Right forelimb (tissue), 1 donor: ENCODE measurements around the gene CTAGE1.
"Not testable (repeated sequence)": the region's sequence is repeated elsewhere in the genome, so short reads cannot be mapped to it uniquely, and the experiment has no call there.

Experiments used
- DNase-seq: peaks from one replicate; pipeline ENCODE4 v3.0.0-alpha.2; 2018

The CTAGE1 gene

GRCh38 chr18:22434973-22435608 lies 17.4 kb upstream of the CTAGE1 start:
- DNase-seq: no peak

GRCh38 chr18:22433956-22434355 lies 16.2 kb upstream of the CTAGE1 start:
- DNase-seq: no peak

DNA sequence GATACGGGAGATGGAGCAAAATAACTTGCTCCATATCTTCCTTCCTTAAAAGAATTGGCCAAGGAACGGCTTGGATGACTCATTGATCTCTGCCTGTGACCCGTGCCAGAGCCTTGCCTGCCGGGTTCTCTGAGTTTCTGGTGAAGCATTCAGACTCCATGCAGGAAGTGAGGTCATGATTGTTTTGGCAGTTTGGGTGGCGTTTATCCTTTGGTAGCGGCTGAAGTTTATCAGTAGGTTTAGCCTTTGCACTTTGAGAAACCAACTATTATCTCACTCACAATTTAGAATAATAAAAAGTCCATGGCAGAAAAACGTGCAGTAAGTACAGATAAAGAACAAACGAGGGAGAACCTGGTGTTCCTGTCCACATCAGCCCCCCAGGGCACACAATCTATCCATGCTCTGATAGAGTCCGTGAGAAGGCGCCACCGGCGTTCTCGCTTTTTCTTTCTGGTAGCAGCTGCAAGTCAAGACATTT lies 15.0 kb upstream of the CTAGE1 start:
- DNase-seq: no peak

- DNase-seq: no peak
These were observed 11.8 kb upstream of the CTAGE1 start for GRCh38 chr18:22429564-22429963.

GRCh38 chr18:22428672-22429071 lies 11.0 kb upstream of the CTAGE1 start:
- DNase-seq: no peak

- DNase-seq: no peak
These were observed 10.3 kb upstream of the CTAGE1 start for GRCh38 chr18:22427822-22428549.

GRCh38 chr18:22424565-22424963 lies 6.8 kb upstream of the CTAGE1 start:
- no peak for DNase-seq

- no peak for DNase-seq
These were observed 6.3 kb upstream of the CTAGE1 start for GRCh38 chr18:22423878-22424564.

DNA sequence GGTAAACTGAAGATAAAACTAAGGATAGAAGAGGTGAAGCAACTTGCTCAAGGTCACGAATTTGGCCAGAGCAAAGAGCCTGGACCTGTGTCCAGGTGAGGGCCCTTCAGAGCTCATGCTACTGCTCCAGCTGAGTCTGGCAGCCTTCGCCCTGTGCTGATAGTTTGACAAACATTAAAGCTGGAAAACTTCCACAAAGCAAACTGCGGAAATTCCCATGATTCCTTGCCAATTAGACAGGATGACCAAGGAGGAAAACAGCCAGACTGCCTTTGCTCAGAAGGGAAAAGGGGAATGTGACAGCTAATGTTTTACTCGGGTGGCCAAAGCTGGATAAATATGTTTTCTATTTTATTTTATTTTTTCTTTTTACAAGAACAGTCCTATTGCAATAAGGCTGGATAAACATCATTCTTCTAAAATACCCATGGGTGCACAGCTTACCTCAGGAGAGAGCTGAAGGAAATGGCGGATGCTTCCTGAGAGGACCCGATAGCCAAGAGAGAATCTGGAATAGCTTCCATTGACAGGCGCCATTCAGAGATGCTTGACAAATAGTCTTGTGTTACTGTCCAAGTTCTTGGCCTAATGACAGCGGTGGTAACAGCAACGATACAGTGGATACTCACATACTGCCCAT lies 5.3 kb upstream of the CTAGE1 start:
- DNase-seq: no peak

- no peak for DNase-seq
These were observed 2.9 kb upstream of the CTAGE1 start for GRCh38 chr18:22420652-22421051.

- DNase-seq: no peak
These were observed 5.4 kb downstream of the CTAGE1 start for GRCh38 chr18:22412176-22412911.

DNA sequence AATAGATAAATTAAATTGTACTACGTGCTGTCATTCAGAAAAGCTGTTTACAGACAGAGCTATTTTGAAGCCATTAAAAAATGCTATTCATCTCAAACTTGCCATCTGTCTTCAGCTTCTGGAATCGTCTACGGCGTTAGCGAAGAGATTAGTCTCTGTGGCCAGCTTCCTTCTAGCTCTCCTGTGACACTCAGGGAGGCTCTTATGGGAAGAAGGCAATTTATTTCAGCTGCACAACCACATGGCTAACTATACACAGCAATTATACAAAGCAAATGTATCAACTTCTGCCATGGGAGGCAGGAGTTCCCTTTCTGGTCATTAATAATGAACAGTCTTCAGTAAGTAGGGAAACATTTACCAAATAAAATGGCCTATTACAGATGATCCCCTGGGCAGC lies 6.3 kb downstream of the CTAGE1 start:
- no peak for DNase-seq

DNA sequence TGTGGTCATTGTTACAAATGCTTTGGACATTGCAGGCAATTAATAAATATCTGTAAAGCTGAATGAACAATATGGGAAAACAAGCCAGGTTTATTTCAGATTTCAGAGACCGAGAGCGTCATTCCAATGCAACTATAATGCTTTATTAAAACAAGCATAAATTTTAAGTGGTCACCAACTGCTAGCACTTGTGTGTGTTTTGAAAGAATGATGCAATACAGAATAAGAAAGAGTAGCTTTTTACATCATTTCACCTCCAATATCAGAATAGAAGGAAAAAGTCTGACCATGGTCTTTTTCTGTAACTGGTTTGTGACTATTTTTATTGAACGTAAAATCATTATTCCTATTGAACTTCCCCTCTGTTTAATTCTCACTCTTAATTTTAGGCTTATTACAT lies 7.6 kb downstream of the CTAGE1 start:
- DNase-seq: no peak

DNA sequence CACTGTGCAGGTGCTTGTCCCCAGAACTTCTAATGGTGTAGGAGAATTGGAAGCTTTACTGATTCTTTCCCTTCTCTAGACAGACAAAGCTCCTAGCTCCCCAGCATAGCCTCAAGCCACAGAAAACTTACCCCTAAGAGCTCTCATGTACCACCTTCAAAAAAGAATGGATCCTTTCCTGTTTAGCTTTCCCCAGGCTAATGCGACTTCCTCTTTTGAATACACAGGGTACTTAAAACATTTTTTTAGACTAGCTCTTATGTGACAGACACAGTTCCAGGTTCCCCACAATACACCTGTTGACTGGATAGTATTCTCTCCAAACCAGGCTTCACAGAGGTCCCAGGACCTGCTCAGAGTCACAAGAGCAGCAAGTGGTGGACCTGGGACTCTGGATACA lies 8.3 kb downstream of the CTAGE1 start:
- DNase-seq: no peak

- DNase-seq: no peak
These were observed 9.7 kb downstream of the CTAGE1 start for GRCh38 chr18:22408059-22408458.

GRCh38 chr18:22405142-22405541 lies 12.6 kb downstream of the CTAGE1 start:
- no peak for DNase-seq

DNA sequence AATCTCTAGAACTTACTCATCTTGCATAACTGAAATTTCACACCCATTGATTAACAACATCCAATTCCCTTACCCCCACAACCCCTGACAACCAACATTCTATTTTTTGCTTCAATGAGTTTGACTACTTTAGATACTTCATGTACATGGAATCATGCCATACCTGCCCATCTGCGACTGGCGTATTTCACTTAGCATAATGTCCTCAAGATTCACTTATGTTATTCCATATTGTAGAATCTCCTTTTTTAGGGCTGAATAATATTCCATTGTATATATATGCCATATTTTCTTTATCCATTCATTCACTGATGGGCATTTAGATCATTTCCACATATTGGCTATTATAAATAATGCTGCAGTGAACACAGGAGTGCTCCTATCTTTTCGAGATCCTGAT lies 13.8 kb downstream of the CTAGE1 start:
- DNase-seq: no peak

GRCh38 chr18:22399949-22400348 lies 17.8 kb downstream of the CTAGE1 start:
- DNase-seq: no peak

GRCh38 chr18:22398464-22398863 lies 19.3 kb downstream of the CTAGE1 start:
- no peak for DNase-seq

DNA sequence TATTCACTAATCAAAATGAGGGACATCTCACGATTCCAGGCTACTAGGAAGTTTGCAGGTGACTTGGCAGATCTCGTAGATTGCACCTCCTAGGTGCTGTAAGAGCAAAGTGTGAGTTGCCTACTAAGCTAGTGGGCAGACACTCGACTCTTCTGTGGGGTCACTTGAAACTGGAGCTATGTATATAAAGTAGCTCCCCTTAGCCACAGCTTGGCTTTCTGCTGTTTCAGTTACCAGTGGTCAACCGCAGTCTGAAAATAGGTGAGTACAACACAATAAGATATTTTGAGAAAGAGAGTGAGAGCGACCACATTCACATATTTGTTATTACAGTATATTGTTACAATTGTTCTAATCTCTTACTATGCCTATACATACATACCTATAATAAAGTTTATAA lies 23.3 kb downstream of the CTAGE1 start:
- DNase-seq: no peak

GRCh38 chr18:22393164-22393563 lies 24.6 kb downstream of the CTAGE1 start:
- not testable (repeated sequence) for DNase-seq

DNA sequence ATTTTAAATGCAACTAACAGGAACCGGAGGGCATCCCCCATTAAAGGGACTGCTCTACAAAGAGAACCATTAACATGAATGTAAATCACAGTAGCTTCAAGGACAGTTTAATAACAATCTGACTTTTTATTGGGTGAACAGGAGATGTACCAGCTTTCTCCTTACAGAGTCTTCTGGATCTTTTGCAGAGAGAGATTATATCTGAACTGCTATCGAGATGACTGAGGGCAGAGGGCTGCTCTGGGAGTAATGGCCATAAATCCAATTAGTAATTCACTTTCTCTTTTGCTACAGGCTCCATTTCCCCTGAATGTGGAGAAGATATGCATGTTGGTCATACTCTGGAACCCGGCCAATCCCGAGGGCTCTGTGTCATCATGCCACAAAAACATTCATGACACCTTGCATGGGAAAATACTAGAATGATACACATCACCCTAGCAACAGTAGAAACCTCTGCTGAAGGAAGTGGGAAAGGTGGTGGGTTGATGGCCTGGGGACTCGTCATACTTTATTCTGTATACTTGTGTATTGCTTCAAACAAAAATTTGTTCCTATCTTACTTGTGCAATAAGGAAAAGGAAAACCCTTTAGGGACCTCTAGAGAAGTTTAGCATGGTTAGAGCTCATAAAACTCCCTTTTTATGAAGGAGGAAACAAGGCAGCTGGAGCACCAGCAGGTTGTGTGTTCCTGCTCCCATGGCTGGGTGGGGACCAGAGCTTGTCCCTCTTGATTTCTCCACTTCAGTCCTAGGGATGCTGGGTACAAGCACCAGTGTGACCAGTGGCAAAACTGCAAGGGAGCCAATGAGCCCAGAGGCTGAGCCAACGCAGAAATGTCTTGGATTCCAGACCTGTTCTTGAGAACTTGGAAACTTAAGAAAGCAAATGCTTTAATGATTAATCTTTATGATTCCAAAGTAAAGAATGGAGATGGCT lies 26.0 kb downstream of the CTAGE1 start:
- DNase-seq: no peak
